Mucosa of stomach (tissue), 1 donor: Measurements from ENCODE around the gene LRP8.

Source experiments
- H3K27me3 ChIP-seq: one replicate; pipeline ENCODE4 v1.7.0; 2013; ENCODE audit warnings: mild to moderate bottlenecking, low read length; ENCODE audit not compliant: control insufficient read depth, insufficient read depth
- H3K36me3 ChIP-seq: one replicate; pipeline ENCODE4 v1.7.0; 2013; ENCODE audit warnings: low read length; ENCODE audit not compliant: control insufficient read depth, insufficient read depth
- H3K4me1 ChIP-seq: one replicate; pipeline ENCODE4 v1.7.0; 2013; ENCODE audit warnings: mild to moderate bottlenecking, low read length; ENCODE audit not compliant: control insufficient read depth, insufficient read depth
- H3K4me3 ChIP-seq: one replicate; pipeline ENCODE4 v1.7.0; 2013; ENCODE audit warnings: low read length
- H3K9ac ChIP-seq: one replicate; pipeline ENCODE4 v1.7.0; 2013; ENCODE audit warnings: mild to moderate bottlenecking, low read length, moderate library complexity
- H3K9me3 ChIP-seq: one replicate; pipeline ENCODE4 v1.7.0; 2013; ENCODE audit warnings: mild to moderate bottlenecking, low read length, moderate library complexity; ENCODE audit not compliant: control insufficient read depth
- donor health status: Pancreatic carcinoma.

LRP8 gene

GRCh38 chr1:53303243-53303642, 24.6 kb downstream of the LRP8 start:
- Histone ChIP-seq H3K4me1 (no peaks in the 10 kb centered on the region), H3K27me3 (no peaks in the 10 kb centered on the region), H3K9ac (no peak overlapping the region), H3K36me3 (no peaks in the 10 kb centered on the region), H3K9me3 (no peaks in the 10 kb centered on the region), H3K4me3 (no peak overlapping the region)

- no peaks in the 10 kb centered on the region for H3K9me3 ChIP-seq
- no peaks in the 10 kb centered on the region for H3K36me3 ChIP-seq
- peaks cover 6% of the 10 kb centered on the region for H3K4me1 ChIP-seq
- no peak overlapping the region for H3K4me3 ChIP-seq
- H3K9ac ChIP-seq, result no peak overlapping the region
- H3K27me3 ChIP-seq, result peaks cover 2% of the 10 kb centered on the region
These were observed 28.6 kb downstream of the LRP8 start for GRCh38 chr1:53299233-53299632.

- peaks cover 6% of the 10 kb centered on the region for H3K4me1 ChIP-seq
- no peak overlapping the region for H3K9ac ChIP-seq
- H3K27me3 ChIP-seq, result peaks cover 2% of the 10 kb centered on the region
- no peak overlapping the region for H3K4me3 ChIP-seq
- H3K36me3 ChIP-seq, result no peaks in the 10 kb centered on the region
- H3K9me3 ChIP-seq, result no peaks in the 10 kb centered on the region
These were observed 29.7 kb downstream of the LRP8 start for GRCh38 chr1:53298045-53298637.

GRCh38 chr1:53297195-53297594, 30.7 kb downstream of the LRP8 start:
- peaks cover 2% of the 10 kb centered on the region for H3K27me3 ChIP-seq
- H3K4me3 ChIP-seq, result no peak overlapping the region
- H3K36me3 ChIP-seq, result no peaks in the 10 kb centered on the region
- no peaks in the 10 kb centered on the region for H3K9me3 ChIP-seq
- peaks cover 6% of the 10 kb centered on the region for H3K4me1 ChIP-seq
- no peak overlapping the region for H3K9ac ChIP-seq

GRCh38 chr1:53296117-53296749, 31.6 kb downstream of the LRP8 start:
- Histone ChIP-seq H3K27me3 (peaks cover 2% of the 10 kb centered on the region), H3K9me3 (no peaks in the 10 kb centered on the region), H3K36me3 (no peaks in the 10 kb centered on the region), H3K4me1 (peaks cover 6% of the 10 kb centered on the region), H3K9ac (no peak overlapping the region), H3K4me3 (no peak overlapping the region)

- H3K4me3 ChIP-seq, result no peak overlapping the region
- peaks cover 2% of the 10 kb centered on the region for H3K27me3 ChIP-seq
- no peaks in the 10 kb centered on the region for H3K36me3 ChIP-seq
- peaks cover 6% of the 10 kb centered on the region for H3K4me1 ChIP-seq
- H3K9me3 ChIP-seq, result no peaks in the 10 kb centered on the region
- H3K9ac ChIP-seq, result no peak overlapping the region
These were observed 32.1 kb downstream of the LRP8 start for GRCh38 chr1:53295726-53296116.

GRCh38 chr1:53295295-53295694, 32.6 kb downstream of the LRP8 start:
- no peaks in the 10 kb centered on the region for H3K9me3 ChIP-seq
- H3K36me3 ChIP-seq, result no peaks in the 10 kb centered on the region
- H3K9ac ChIP-seq, result no peak overlapping the region
- no peak overlapping the region for H3K4me3 ChIP-seq
- H3K27me3 ChIP-seq, result peaks cover 2% of the 10 kb centered on the region
- peaks cover 6% of the 10 kb centered on the region for H3K4me1 ChIP-seq

- Histone ChIP-seq H3K27me3 (peaks cover 2% of the 10 kb centered on the region), H3K9ac (no peak overlapping the region), H3K4me1 (peaks cover 6% of the 10 kb centered on the region), H3K4me3 (no peak overlapping the region), H3K36me3 (no peaks in the 10 kb centered on the region), H3K9me3 (no peaks in the 10 kb centered on the region)
These were observed 33.3 kb downstream of the LRP8 start for GRCh38 chr1:53294567-53294966.

GRCh38 chr1:53294061-53294460, 33.8 kb downstream of the LRP8 start:
- H3K4me3 ChIP-seq, result no peak overlapping the region
- no peak overlapping the region for H3K9ac ChIP-seq
- peaks cover 6% of the 10 kb centered on the region for H3K4me1 ChIP-seq
- no peaks in the 10 kb centered on the region for H3K9me3 ChIP-seq
- H3K27me3 ChIP-seq, result peaks cover 2% of the 10 kb centered on the region
- H3K36me3 ChIP-seq, result no peaks in the 10 kb centered on the region

- H3K4me1 ChIP-seq, result peaks cover 6% of the 10 kb centered on the region
- H3K9ac ChIP-seq, result no peak overlapping the region
- H3K9me3 ChIP-seq, result no peaks in the 10 kb centered on the region
- H3K27me3 ChIP-seq, result peaks cover 2% of the 10 kb centered on the region
- H3K4me3 ChIP-seq, result no peak overlapping the region
- no peaks in the 10 kb centered on the region for H3K36me3 ChIP-seq
These were observed 34.7 kb downstream of the LRP8 start for GRCh38 chr1:53293123-53293522.

- H3K9ac ChIP-seq, result no peak overlapping the region
- H3K9me3 ChIP-seq, result no peaks in the 10 kb centered on the region
- no peaks in the 10 kb centered on the region for H3K36me3 ChIP-seq
- peaks cover 6% of the 10 kb centered on the region for H3K4me1 ChIP-seq
- peaks cover 2% of the 10 kb centered on the region for H3K27me3 ChIP-seq
- no peak overlapping the region for H3K4me3 ChIP-seq
These were observed 35.2 kb downstream of the LRP8 start for GRCh38 chr1:53292690-53293089.

- Histone ChIP-seq H3K9ac (no peak overlapping the region), H3K27me3 (peaks cover 2% of the 10 kb centered on the region), H3K9me3 (no peaks in the 10 kb centered on the region), H3K36me3 (no peaks in the 10 kb centered on the region), H3K4me1 (peaks cover 6% of the 10 kb centered on the region), H3K4me3 (no peak overlapping the region)
These were observed 36.3 kb downstream of the LRP8 start for GRCh38 chr1:53291574-53291973.
